Measurements from ENCODE around the gene EPB41L1.

The EPB41L1 gene

GRCh38 chr20:36272547-36273220 is 118.1 kb downstream of the EPB41L1 start:
- no peak for DNase-seq (ENCODE audit: low read depth)

DNA sequence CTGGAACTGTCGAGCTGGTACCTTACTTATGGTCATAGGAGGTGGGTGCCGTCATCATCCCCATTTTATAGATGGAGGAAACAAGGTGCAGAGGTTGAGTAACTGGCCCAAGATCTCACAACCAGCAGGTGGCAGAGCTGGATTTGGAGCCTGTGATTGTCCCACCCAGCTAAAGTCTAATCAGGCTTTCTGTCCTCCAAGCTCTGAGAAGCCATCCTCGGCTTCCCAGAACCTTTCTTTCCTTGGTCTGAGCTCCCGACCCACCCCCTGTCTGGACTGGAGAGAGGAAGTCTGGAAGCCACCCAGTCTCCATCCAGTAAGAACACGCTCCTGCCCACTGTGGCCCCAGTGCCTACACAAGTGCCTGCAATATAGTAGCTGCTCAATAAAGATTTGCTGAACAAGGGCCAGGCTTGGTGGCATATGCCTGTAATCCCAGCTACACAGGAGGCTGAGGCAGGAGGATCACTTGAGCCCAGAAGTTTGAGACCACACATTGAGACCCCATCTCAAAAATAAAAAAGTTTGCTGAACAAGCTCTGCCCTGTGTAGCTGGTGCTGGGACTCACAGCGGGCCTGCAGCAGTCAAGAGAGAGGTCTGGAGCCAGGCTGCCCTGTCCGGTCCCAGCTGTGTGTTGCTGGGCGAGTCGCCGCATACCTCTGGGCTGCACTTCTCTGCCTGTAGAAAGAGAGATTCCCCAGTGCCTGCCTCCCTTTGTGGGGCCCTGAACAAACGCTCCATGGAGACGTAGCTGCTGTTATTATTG is 119.1 kb downstream of the EPB41L1 start:
- peak; percentile 39 for TF ChIP-seq CTCF (IDR thresholded peaks at IDR 0.05; ENCODE audit: low read length, missing control alignments)
- no peak overlapping the region for H3K4me3 ChIP-seq (replicated peaks; ENCODE audit: low read depth, low read length)
- peak; percentile 28 for DNase-seq (ENCODE audit: low read depth)

More at GRCh38 chr20:36272547-36273220, 118.1 kb downstream of the EPB41L1 start:
- TF ChIP-seq CTCF (IDR thresholded peaks at IDR 0.05; ENCODE audit: low read length, missing control alignments), result no peak
- H3K4me3 ChIP-seq (replicated peaks; ENCODE audit: low read depth, low read length), result no peak overlapping the region

GRCh38 chr20:36274181-36274841 is 119.8 kb downstream of the EPB41L1 start:
- no peak overlapping the region for H3K4me3 ChIP-seq (replicated peaks; ENCODE audit: low read depth, low read length)
- TF ChIP-seq CTCF (IDR thresholded peaks at IDR 0.05; ENCODE audit: low read length, missing control alignments), result no peak
- DNase-seq (ENCODE audit: low read depth), result no peak

DNA sequence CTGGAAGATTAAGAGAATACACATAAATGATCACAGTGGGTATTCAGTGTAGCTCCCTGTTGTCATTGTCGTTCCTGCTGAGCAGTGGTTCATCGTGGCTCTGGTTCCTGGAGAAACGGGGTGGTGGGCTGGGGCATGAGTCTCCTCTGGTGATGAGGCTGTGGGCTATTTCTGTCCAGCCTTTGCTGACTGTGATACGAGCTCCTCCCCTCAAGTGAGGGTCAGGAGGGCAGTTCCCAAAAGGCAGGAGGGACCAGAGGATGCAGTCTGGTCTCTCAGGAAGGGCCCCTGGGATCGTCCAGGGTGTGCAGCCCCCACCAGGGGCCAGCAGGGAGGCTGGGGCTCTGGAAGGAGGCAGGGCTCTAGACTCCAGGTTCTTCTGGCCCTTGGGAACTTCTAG is 120.5 kb downstream of the EPB41L1 start:
- TF ChIP-seq CTCF (IDR thresholded peaks at IDR 0.05; ENCODE audit: low read length, missing control alignments), result no peak
- no peak for DNase-seq (ENCODE audit: low read depth)
- no peak overlapping the region for H3K4me3 ChIP-seq (replicated peaks; ENCODE audit: low read depth, low read length)

GRCh38 chr20:36275441-36276189 is 121.1 kb downstream of the EPB41L1 start:
- DNase-seq (ENCODE audit: low read depth), result no peak
- TF ChIP-seq CTCF (IDR thresholded peaks at IDR 0.05; ENCODE audit: low read length, missing control alignments), result no peak
- no peak overlapping the region for H3K4me3 ChIP-seq (replicated peaks; ENCODE audit: low read depth, low read length)

DNA sequence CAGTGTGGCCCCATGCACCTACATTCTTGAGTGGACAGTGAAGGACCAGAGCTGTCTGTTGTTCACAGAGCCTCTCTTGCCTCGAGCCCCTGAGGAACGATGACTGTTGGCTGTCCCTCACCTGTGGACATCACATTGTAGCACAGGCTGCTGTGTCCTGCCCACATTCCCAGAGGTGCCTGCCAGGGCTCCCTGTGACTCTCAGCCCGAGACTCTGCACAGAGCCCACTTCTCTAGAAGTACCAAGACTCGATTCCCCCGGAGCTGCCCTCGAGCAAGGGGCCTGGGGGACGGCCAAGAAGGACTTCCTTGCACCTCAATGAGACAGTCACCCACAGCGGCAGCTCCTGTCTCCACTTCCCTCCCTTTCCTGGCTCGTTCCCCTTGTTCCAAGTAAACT is 123.0 kb downstream of the EPB41L1 start:
- no peak overlapping the region for H3K4me3 ChIP-seq (replicated peaks; ENCODE audit: low read depth, low read length)
- no peak for TF ChIP-seq CTCF (IDR thresholded peaks at IDR 0.05; ENCODE audit: low read length, missing control alignments)

More for the DNA sequence above, 123.0 kb downstream of the EPB41L1 start:
- no peak for DNase-seq (ENCODE audit: low read depth)

All from fibroblast of pulmonary artery (primary cell).